ENCODE measurements around the gene MARK4.
"Not testable (repeated sequence)": the region's sequence is repeated elsewhere in the genome, so short reads cannot be mapped to it uniquely, and the experiment has no call there.

MARK4 gene

GRCh38 chr19:45250832-45251451 lies at the start of gene MARK4:
TSS of gene MARK4 (plus strand) at chr19:45251271. CDS start at chr19:45251589, 318 bp downstream.
- DNase-seq: peak; percentile 29

- no peak for DNase-seq
Observed at GRCh38 chr19:45202637-45203036, 48.4 kb upstream of the MARK4 start.

GRCh38 chr19:45205810-45206209 lies 45.3 kb upstream of the MARK4 start:
- DNase-seq: no peak

- no peak for DNase-seq
Observed at GRCh38 chr19:45206328-45206727, 44.7 kb upstream of the MARK4 start.

- DNase-seq: no peak
Observed at GRCh38 chr19:45211751-45212381, 39.2 kb upstream of the MARK4 start.

- no peak for DNase-seq
Observed at GRCh38 chr19:45213031-45213430, 38.0 kb upstream of the MARK4 start.

- DNase-seq: peak; percentile 36
Observed at GRCh38 chr19:45215391-45216191, 35.5 kb upstream of the MARK4 start.

- no peak for DNase-seq
Observed at GRCh38 chr19:45216667-45217066, 34.4 kb upstream of the MARK4 start.

- DNase-seq: no peak
Observed at GRCh38 chr19:45217193-45217956, 33.7 kb upstream of the MARK4 start.

- no peak for DNase-seq
Observed at GRCh38 chr19:45217957-45218334, 33.1 kb upstream of the MARK4 start.

GRCh38 chr19:45218426-45218825 lies 32.6 kb upstream of the MARK4 start:
- DNase-seq: no peak

- DNase-seq: no peak
Observed at GRCh38 chr19:45218911-45219743, 31.9 kb upstream of the MARK4 start.

- DNase-seq: no peak
Observed at GRCh38 chr19:45222724-45223123, 28.3 kb upstream of the MARK4 start.

- no peak for DNase-seq
Observed at GRCh38 chr19:45223879-45224278, 27.2 kb upstream of the MARK4 start.

- DNase-seq: no peak
Observed at GRCh38 chr19:45224645-45225044, 26.4 kb upstream of the MARK4 start.

GRCh38 chr19:45229056-45229455 lies 22.0 kb upstream of the MARK4 start:
- DNase-seq: not testable (repeated sequence)

GRCh38 chr19:45231891-45232290 lies 19.2 kb upstream of the MARK4 start:
- no peak for DNase-seq

- DNase-seq: no peak
Observed at GRCh38 chr19:45234089-45234869, 16.8 kb upstream of the MARK4 start.

GRCh38 chr19:45235485-45235884 lies 15.6 kb upstream of the MARK4 start:
- no peak for DNase-seq

- DNase-seq: no peak
Observed at GRCh38 chr19:45238556-45238955, 12.5 kb upstream of the MARK4 start.

- DNase-seq: no peak
Observed at GRCh38 chr19:45243144-45243732, 7.8 kb upstream of the MARK4 start.
